Measurements from ENCODE around the gene TTC9B.
"Not testable (repeated sequence)": the region's sequence is repeated elsewhere in the genome, so short reads cannot be mapped to it uniquely, and the experiment has no call there.

TTC9B gene

GRCh38 chr19:40232949-40233810, 15.0 kb upstream of the TTC9B start:
- DNase-seq (ENCODE audit: low spot score), result no peak

- DNase-seq (ENCODE audit: low spot score), result no peak
Measured at GRCh38 chr19:40232479-40232878, 14.3 kb upstream of the TTC9B start.

- DNase-seq (ENCODE audit: low spot score), result no peak
Measured at GRCh38 chr19:40231544-40232424, 13.6 kb upstream of the TTC9B start.

GRCh38 chr19:40231057-40231456, 12.9 kb upstream of the TTC9B start:
- DNase-seq (ENCODE audit: low spot score), result no peak

- no peak for DNase-seq (ENCODE audit: low spot score)
Measured at GRCh38 chr19:40229926-40230417, 11.8 kb upstream of the TTC9B start.

GRCh38 chr19:40229484-40229883, 11.3 kb upstream of the TTC9B start:
- peak; percentile 58 for DNase-seq (ENCODE audit: low spot score)

- DNase-seq (ENCODE audit: low spot score), result no peak
Measured at GRCh38 chr19:40228863-40229262, 10.7 kb upstream of the TTC9B start.

- DNase-seq (ENCODE audit: low spot score), result no peak
Measured at GRCh38 chr19:40228346-40228745, 10.2 kb upstream of the TTC9B start.

- no peak for DNase-seq (ENCODE audit: low spot score)
Measured at GRCh38 chr19:40225440-40226305, 7.5 kb upstream of the TTC9B start.

- DNase-seq (ENCODE audit: low spot score), result no peak
Measured at GRCh38 chr19:40224342-40225150, 6.4 kb upstream of the TTC9B start.

GRCh38 chr19:40223135-40223822, 5.1 kb upstream of the TTC9B start:
- peak; percentile 31 for DNase-seq (ENCODE audit: low spot score)

- peak; percentile 86 for DNase-seq (ENCODE audit: low spot score)
Measured at GRCh38 chr19:40221858-40222619, 3.9 kb upstream of the TTC9B start.

GRCh38 chr19:40220674-40221073, 2.5 kb upstream of the TTC9B start:
- no peak for DNase-seq (ENCODE audit: low spot score)

GRCh38 chr19:40219721-40220276, 1.6 kb upstream of the TTC9B start:
- DNase-seq (ENCODE audit: low spot score), result no peak

GRCh38 chr19:40219029-40219428, 845 bp upstream of the TTC9B start:
- DNase-seq (ENCODE audit: low spot score), result not testable (repeated sequence)

- no peak for DNase-seq (ENCODE audit: low spot score)
Measured at GRCh38 chr19:40217027-40217810, 965 bp downstream of the TTC9B start.

- DNase-seq (ENCODE audit: low spot score), result no peak
Measured at GRCh38 chr19:40216777-40217026, 1.5 kb downstream of the TTC9B start.

GRCh38 chr19:40216013-40216776, 2.0 kb downstream of the TTC9B start:
- no peak for DNase-seq (ENCODE audit: low spot score)

All from CD4-positive, alpha-beta T cell treated with Interleukin-2 at 100 ng/mL for 4 hours (primary cell).